K562 (cell line): ENCODE data around the gene CCDC137. TPM values are rescaled to one million over a fixed set of nuclear protein-coding genes. Genes with fewer than 3 reads are reported as not detected.
A peak's percentile ranks its signal among the peaks of the same experiment; 100 is the strongest.

Experiments used
- ATAC-seq: fragments of 200-7000 bp; cut with Tn5 transposase; 3 replicates; pipeline ENCODE4 v1.9.1; 2020; ENCODE audit warnings: moderate library complexity
- BruUV-seq: library from RNA; stranded (reverse); fragments of 400-500 nt; replicated peaks from 2 replicates; lab custom pipeline; 2021; lab: Mats Ljungman, UMichigan
- CTCF ChIA-PET: fragments of 300-600 bp; formaldehyde crosslinking; extraction: SDS; loops from one replicate; lab custom pipeline; 2021; ENCODE audit warnings: low intra/inter-chr PET ratio; lab: Yijun Ruan, JAX
- POLR2A ChIA-PET: fragments of 300-600, 350-650 bp; sonication (Branson Sonifier 250); formaldehyde crosslinking; extraction: SDS; loops from one replicate; lab custom pipeline; 2021; ENCODE audit warnings: antibody characterized with exemption, inconsistent platforms; lab: Yijun Ruan, JAX
- DNase-seq, 4 experiments: peaks; one replicate each; pipeline versions ENCODE4 v3.0.0 to v3.0.0-alpha.2; 2011 to 2018; ENCODE audit warnings: low spot score in 3 of 4, mixed read lengths in 3 of 4; ENCODE audit errors: extremely low read depth in 1 of 4
- FAIRE-seq: peaks from 2 replicates; lab custom pipeline; 2011; peaks lifted over from hg19 to GRCh38; lab: Jason Lieb, UNC
- H2AFZ ChIP-seq: 2 replicates; pipeline ENCODE4 v1.6.0; 2011; ENCODE audit warnings: low read depth, low read length, control low read depth, inconsistent platforms
- H3K27ac ChIP-seq: fragments of 200-600 bp; 3 replicates; pipeline ENCODE4 v1.8.0; 2011; ENCODE audit warnings: low read depth, mild to moderate bottlenecking, control low read depth, inconsistent platforms, low read length, moderate library complexity, mixed read lengths; ENCODE audit errors: extremely low read depth
- H3K27me3 ChIP-seq, 2 experiments: fragments of 300-600 bp in 1 of 2; 2 replicates in 1 of 2; 3 replicates in 1 of 2; pipeline versions ENCODE4 v1.6.0 to v1.8.0; 2011; ENCODE audit warnings: inconsistent platforms in 2 of 2, low read length in 2 of 2, mild to moderate bottlenecking in 1 of 2, mixed read lengths in 1 of 2, moderate library complexity in 1 of 2; ENCODE audit not compliant: control insufficient read depth in 2 of 2, insufficient read depth in 2 of 2
- H3K36me3 ChIP-seq: fragments of 300-600 bp; 3 replicates; pipeline ENCODE4 v1.8.0; 2011; ENCODE audit warnings: mild to moderate bottlenecking, low read length, inconsistent platforms; ENCODE audit not compliant: control insufficient read depth, insufficient read depth
- H3K4me1 ChIP-seq, 2 experiments: fragments of 200-600 bp in 1 of 2; replicated peaks in 1 of 2; 2 replicates in 1 of 2; 3 replicates in 1 of 2; pipeline versions ENCODE4 v1.5.1 to v1.8.0; 2011; ENCODE audit warnings: inconsistent platforms in 2 of 2, low read length in 2 of 2, mild to moderate bottlenecking in 1 of 2, mixed read lengths in 1 of 2, moderate library complexity in 1 of 2; ENCODE audit not compliant: control insufficient read depth in 2 of 2, insufficient read depth in 2 of 2
- H3K4me2 ChIP-seq: 2 replicates; pipeline ENCODE4 v1.6.1; 2011; ENCODE audit warnings: low read length, control low read depth, inconsistent platforms, mixed read lengths; ENCODE audit not compliant: insufficient read depth
- H3K4me3 ChIP-seq: fragments of 200-600 bp; sonication (generic), shearing (Covaris generic); 2 replicates; pipeline ENCODE4 v1.5.1; 2016; ENCODE audit warnings: control low read depth, inconsistent platforms
- H3K79me2 ChIP-seq: fragments of 200-600 bp; 3 replicates; pipeline ENCODE4 v1.8.0; 2011; ENCODE audit warnings: low read length, inconsistent platforms; ENCODE audit not compliant: control insufficient read depth, insufficient read depth
- H3K9ac ChIP-seq, 2 experiments: 2 replicates each; pipeline versions ENCODE4 v1.6.0 to v1.6.1; 2011; ENCODE audit warnings: low read depth in 2 of 2, low read length in 2 of 2, control low read depth in 1 of 2, inconsistent platforms in 1 of 2, mild to moderate bottlenecking in 1 of 2, mixed read lengths in 1 of 2; ENCODE audit not compliant: insufficient read depth in 1 of 2
- H3K9me1 ChIP-seq: one replicate; pipeline ENCODE4 v1.6.0; 2011; ENCODE audit warnings: inconsistent platforms, mild to moderate bottlenecking, low read length, moderate library complexity; ENCODE audit not compliant: control insufficient read depth, insufficient read depth
- H3K9me3 ChIP-seq: replicated peaks from 2 replicates; pipeline ENCODE4 v1.5.1; 2011; ENCODE audit warnings: low read depth, low read length, inconsistent platforms; ENCODE audit not compliant: control insufficient read depth, insufficient read depth
- H4K20me1 ChIP-seq: replicated peaks from 2 replicates; pipeline ENCODE4 v1.6.1; 2011; ENCODE audit warnings: low read length, inconsistent platforms, mixed read lengths; ENCODE audit not compliant: control insufficient read depth, insufficient read depth
- ADNP ChIP-seq: fragments of 200-800 bp; sonication (Bioruptor generic); IDR thresholded peaks from 2 replicates; pipeline ENCODE4 v1.6.1; 2016; ENCODE audit warnings: missing genetic modification characterization, missing compliant biosample characterization
- DDX20 ChIP-seq: fragments of 450-650 bp; IDR thresholded peaks from 2 replicates; pipeline ENCODE4 v1.6.1; 2016; ENCODE audit warnings: missing genetic modification characterization, low read depth, mild to moderate bottlenecking, missing compliant biosample characterization, moderate library complexity
- DIDO1 ChIP-seq: fragments of 450-650 bp; IDR thresholded peaks from 2 replicates; pipeline ENCODE4 v1.6.1; 2016; ENCODE audit warnings: low read depth, missing biosample characterization, missing genetic modification characterization
- PHB ChIP-seq: fragments of 250-450 bp; sonication (Bioruptor Pico); IDR thresholded peaks from 2 replicates; pipeline ENCODE4 v1.5.0; 2021
- POLR2G ChIP-seq: fragments of 200-400 bp; formaldehyde crosslinking; IDR thresholded peaks from 2 replicates; pipeline ENCODE4 v1.6.1; 2017; ENCODE audit warnings: low read depth, mild to moderate bottlenecking, antibody characterized with exemption, low read length, moderate library complexity
- POLR2H ChIP-seq: IDR thresholded peaks from 2 replicates; pipeline ENCODE4 v1.6.1; 2016; ENCODE audit warnings: missing genetic modification characterization, low read depth, mild to moderate bottlenecking, control low read depth, missing compliant biosample characterization, moderate library complexity
- RBFOX2 ChIP-seq: fragments of 200-400 bp; formaldehyde crosslinking; IDR thresholded peaks from 2 replicates; pipeline ENCODE4 v1.6.1; 2017; ENCODE audit warnings: low read depth, mild to moderate bottlenecking, low read length, moderate library complexity
- RFX1 ChIP-seq: fragments of 450-650 bp; IDR thresholded peaks from 2 replicates; pipeline ENCODE4 v1.6.1; 2016; ENCODE audit warnings: mild to moderate bottlenecking, moderate library complexity
- SIN3A ChIP-seq, 2 experiments: fragments of 150-350 bp in 1 of 2; IDR thresholded peaks; 2 replicates each; pipeline ENCODE4 v1.6.1; 2011 to 2016; ENCODE audit warnings: borderline replicate concordance in 2 of 2, low read depth in 2 of 2, low read length in 2 of 2, mild to moderate bottlenecking in 2 of 2, moderate library complexity in 2 of 2; ENCODE audit not compliant: control insufficient read depth in 1 of 2
- SMC3 ChIP-seq: conservative IDR thresholded peaks from 2 replicates; pipeline ENCODE4 v1.6.1; 2011; ENCODE audit warnings: low read depth, low read length, improper control_type of control experiment; ENCODE audit not compliant: insufficient read depth
- YBX1 ChIP-seq: fragments of 450-650 bp; IDR thresholded peaks from 2 replicates; pipeline ENCODE4 v1.7.1; 2016; ENCODE audit warnings: mild to moderate bottlenecking
- ZBTB33 ChIP-seq: sonication (generic); formaldehyde crosslinking; IDR thresholded peaks from 2 replicates; pipeline ENCODE4 v1.8.1; 2023; ENCODE audit warnings: mild to moderate bottlenecking, missing genetic modification reagents
- WGBS: fragments of 100-300 bp; shearing (Covaris generic); methylation state at CpG from one replicate; pipeline ENCODE4 v1.1.6; 2016; ENCODE audit warnings: low coverage, mixed read lengths; ENCODE audit not compliant: insufficient coverage; ENCODE audit errors: missing lambda C conversion rate; 5-methylcytosine and 5-hydroxymethylcytosine counted together
- in situ Hi-C: fragments of 300-500 bp; cut with MboI; formaldehyde crosslinking; loops from 4 replicates; pipeline ENCODE4 v1.15.0; 2018; ENCODE audit warnings: inconsistent platforms, mixed read lengths
- intact Hi-C: fragments of 100-400 bp; cut with micrococcal nuclease; formaldehyde crosslinking; loops from 2 replicates; pipeline ENCODE4 v1.14.2; 2022
- polyA plus RNA-seq, 8 experiments: library from polyadenylated mRNA; depleted of rRNA in 4 of 8; stranded (reverse) in 5 of 8; unstranded in 3 of 8; fragments of >200 nt; fragmentation: Nextera tagmentation in 2 of 8; fragmentation: Illumina TruSeq in 1 of 8; extraction: Ambion mirVana in 2 of 8; extraction: Trizol in 1 of 8; gene quantifications; 2 replicates each; pipeline versions ENCODE4 v1.2.1 to v1.2.3, GENCODE V29; 2011 to 2014; ENCODE audit warnings: inconsistent platforms in 1 of 8, missing spikeins in 1 of 8
- total RNA-seq, 7 experiments: library from RNA; depleted of rRNA in 6 of 7; stranded (reverse); fragments of >200 nt in 6 of 7; fragmentation: Illumina TruSeq in 2 of 7; extraction: Trizol in 2 of 7; gene quantifications; 2 replicates each; pipeline versions ENCODE4 v1.2.1 to v1.2.3, GENCODE V29; 2011 to 2021; ENCODE audit warnings: low replicate concordance in 1 of 7

Gene CCDC137
- total and polyA plus RNA-seq, 9 of the 15 experiments (the other 6 are each of a cell fraction or from before 2014, with no cell fraction given), result 2.3 to 68.1 (median 38.3) TPM

- CTCF ChIA-PET, result no interaction called here
These were observed 6.4 kb downstream of the CCDC137 start for GRCh38 chr17:81672954-81673353.

GRCh38 chr17:81673561-81674258 is 7.2 kb downstream of the CCDC137 start:
- Histone ChIP-seq H2AFZ (no peak overlapping the region), H3K27me3 (no peaks in the 10 kb centered on the region), H3K9me3 (no peaks in the 10 kb centered on the region), H3K36me3 (peaks cover 63% of the 10 kb centered on the region), H3K4me2 (no peak overlapping the region)
- POLR2A ChIA-PET, result interaction anchor here (1.4 to 2.5 kb wide), 4 partner anchors 10 to 38 kb away, joined by 3 to 8 read pairs (median 5); partner anchors contain the start of genes ARL16, HGS and SLC25A10
- ATAC-seq, result peak; percentile 35
- TF ChIP-seq ZBTB33 (CRISPR knock-in tag) (0 out of 2 replicates have a peak, but pooled peaks have one; percentile 51), DIDO1 (tag) (no peak), POLR2G (peak; percentile 60), RBFOX2 (peak; percentile 45)
- TF ChIP-seq, all 486 proteins: peak for 3
- peaks cover 0 to 48% of the 10 kb centered on the region in 2 experiments; a peak in 2 of 5 replicates for H3K4me1 ChIP-seq
- no peak for FAIRE-seq
- no peaks in the 10 kb centered on the region for H4K20me1 ChIP-seq
- H3K9ac ChIP-seq, result no peak overlapping the region
- no peak for DNase-seq
- intact Hi-C loops (no loop called here), in situ Hi-C loops (no loop called here)
- WGBS, result 83% methylated on average over 18 of the region's 18 CpGs
- BruUV-seq, result no TSS peak
- H3K27ac ChIP-seq, result no peak overlapping the region
- no peaks in the 10 kb centered on the region for H3K9me1 ChIP-seq
- CTCF ChIA-PET, result no interaction called here
- H3K79me2 ChIP-seq, result peaks cover 17% of the 10 kb centered on the region
- H3K4me3 ChIP-seq, result no peak overlapping the region

More at GRCh38 chr17:81672954-81673353, 6.4 kb downstream of the CCDC137 start:
- POLR2A ChIA-PET, result interaction anchor here (0.8 to 1.9 kb wide), 5 partner anchors 8 to 29 kb away, joined by 3 to 8 read pairs (median 4); partner anchors contain the start of genes ARL16 and HGS
- Histone ChIP-seq H3K9ac (peak overlapping the region in 1 of 2 experiments; percentile 71; a peak in 1 of 4 replicates), H3K9me3 (no peaks in the 10 kb centered on the region), H3K4me1 (peaks cover 6 to 55% of the 10 kb centered on the region in 2 experiments; a peak in 4 of 5 replicates), H3K79me2 (peaks cover 24% of the 10 kb centered on the region), H2AFZ (no peak overlapping the region), H4K20me1 (no peaks in the 10 kb centered on the region), H3K36me3 (peaks cover 70% of the 10 kb centered on the region), H3K27me3 (no peaks in the 10 kb centered on the region), H3K4me3 (no peak overlapping the region), H3K27ac (no peak overlapping the region), H3K9me1 (no peaks in the 10 kb centered on the region), H3K4me2 (no peak overlapping the region)
- in situ Hi-C loops, result no loop called here
- FAIRE-seq, result no peak
- 96% methylated on average over 16 of the region's 16 CpGs for WGBS
- no peak for ATAC-seq
- TF ChIP-seq POLR2H (no peak), SMC3 (no peak), RBFOX2 (peak; percentile 28; the same call in 1 of the 2 replicates), RFX1 (no peak), DDX20 (no peak), ADNP (tag) (no peak), YBX1 (no peak), PHB (no peak), SIN3A (IDR thresholded peaks at IDR 0.05; ENCODE audit: borderline replicate concordance in 2 of 2, control insufficient read depth in 1 of 2, low read depth in 2 of 2, low read length in 2 of 2) (no peak)
- no TSS peak for BruUV-seq
- DNase-seq, result no peak
- intact Hi-C loops, result no loop called here
